Colon (tissue), 2 donors: Measurements from ENCODE around the gene AMBRA1.

Source experiments
- FAIRE-seq: peaks from 2 replicates; lab custom pipeline; 2012; peaks lifted over from hg19 to GRCh38; lab: Jason Lieb, UNC
- donor health status: control.
- donor health status: control.

AMBRA1 gene

DNA sequence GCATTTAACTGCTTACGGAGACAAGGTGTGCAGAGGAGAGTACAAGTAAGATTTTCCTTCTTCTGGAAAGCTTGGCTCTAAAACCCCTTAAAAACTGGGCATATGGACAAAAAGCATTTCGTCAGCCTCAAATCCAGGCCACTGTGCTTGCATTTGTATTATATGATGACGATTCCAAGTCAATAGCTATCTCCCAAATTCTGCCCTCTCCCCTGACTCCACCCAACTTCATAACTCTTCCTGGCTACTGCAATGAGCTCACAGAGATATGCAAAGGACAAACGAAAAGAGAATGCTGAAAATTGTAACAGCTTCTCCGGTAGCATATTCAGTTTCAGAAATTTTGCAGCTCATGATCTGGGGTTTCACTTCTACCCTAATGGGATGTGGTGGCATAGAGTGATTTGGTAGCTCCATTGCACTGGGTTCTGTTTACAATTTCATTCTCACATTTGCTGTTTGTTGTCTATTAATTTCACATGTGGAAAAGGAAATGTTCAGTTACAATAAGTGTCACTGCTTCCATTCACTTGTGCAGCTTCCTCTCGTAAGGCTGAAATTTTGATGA is 156.6 kb downstream of the AMBRA1 start:
- FAIRE-seq = no peak

GRCh38 chr11:46436113-46436512 is 157.7 kb downstream of the AMBRA1 start:
- FAIRE-seq = no peak

- no peak for FAIRE-seq
Observed at GRCh38 chr11:46435679-46436078, 158.1 kb downstream of the AMBRA1 start.

DNA sequence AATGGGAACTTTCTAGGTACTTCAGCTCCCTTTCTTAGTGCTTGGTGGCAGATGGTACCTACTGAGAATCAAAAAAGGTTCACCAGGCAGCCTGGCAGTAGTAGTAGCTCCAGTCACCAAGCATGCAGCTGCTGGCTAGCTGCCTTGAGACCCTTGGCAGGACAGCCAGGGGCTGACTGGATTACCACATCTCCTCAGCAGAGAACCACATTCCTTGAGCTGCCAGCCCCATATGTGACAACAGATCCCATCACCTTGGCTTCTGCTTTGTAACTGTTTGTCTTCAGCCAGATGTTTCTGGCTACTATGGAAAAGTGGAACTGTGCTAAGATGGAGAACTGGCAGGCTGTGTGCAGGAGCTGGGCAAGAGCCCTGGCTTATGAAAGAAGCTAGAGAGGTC is 162.6 kb downstream of the AMBRA1 start:
- no peak for FAIRE-seq

- FAIRE-seq = no peak
Observed at GRCh38 chr11:46429717-46430116, 164.1 kb downstream of the AMBRA1 start.

DNA sequence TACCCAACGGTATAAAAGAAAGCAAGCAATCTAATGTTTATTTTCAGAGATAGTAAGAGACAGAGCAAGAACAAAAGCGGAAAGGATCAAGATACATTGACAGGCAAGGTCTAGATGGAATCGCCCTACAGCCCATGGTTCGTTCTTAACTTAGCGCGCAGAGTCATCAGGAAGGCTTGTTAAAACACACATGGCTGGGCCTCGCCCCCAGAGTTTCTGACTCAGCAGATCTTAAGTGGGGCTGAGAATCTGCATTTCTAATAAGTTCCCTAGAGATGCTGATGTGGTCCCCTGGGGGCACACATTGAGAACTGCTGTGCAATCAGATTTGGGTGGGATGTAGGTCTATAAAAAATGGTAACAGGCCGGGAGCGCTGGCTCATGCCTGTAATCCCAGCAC is 166.5 kb downstream of the AMBRA1 start:
- no peak for FAIRE-seq

GRCh38 chr11:46426233-46426991 is 167.4 kb downstream of the AMBRA1 start:
- no peak for FAIRE-seq

- no peak for FAIRE-seq
Observed at GRCh38 chr11:46422588-46422987, 171.2 kb downstream of the AMBRA1 start.

GRCh38 chr11:46421257-46421880 is 172.5 kb downstream of the AMBRA1 start:
- no peak for FAIRE-seq

DNA sequence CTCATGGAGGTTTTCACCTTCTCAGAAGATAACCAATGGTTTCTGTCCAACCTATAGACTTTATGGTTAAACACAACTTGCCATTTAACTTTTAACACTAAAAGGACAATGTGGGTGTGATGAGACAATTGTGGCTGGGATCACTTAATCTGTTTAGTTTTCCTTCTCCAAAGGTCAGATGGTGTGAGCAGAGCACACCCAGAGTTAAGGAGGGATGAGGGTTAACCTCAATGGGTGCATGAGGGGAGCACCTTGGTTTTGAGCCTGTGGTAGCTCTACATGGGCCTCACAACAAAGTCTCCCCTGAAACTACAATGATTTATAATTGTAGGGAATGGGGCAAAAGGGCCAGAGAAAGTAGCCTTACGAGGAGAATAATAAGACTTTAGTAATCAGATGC is 173.3 kb downstream of the AMBRA1 start:
- FAIRE-seq = no peak

- FAIRE-seq = no peak
Observed at GRCh38 chr11:46418751-46419150, 175.1 kb downstream of the AMBRA1 start.

DNA sequence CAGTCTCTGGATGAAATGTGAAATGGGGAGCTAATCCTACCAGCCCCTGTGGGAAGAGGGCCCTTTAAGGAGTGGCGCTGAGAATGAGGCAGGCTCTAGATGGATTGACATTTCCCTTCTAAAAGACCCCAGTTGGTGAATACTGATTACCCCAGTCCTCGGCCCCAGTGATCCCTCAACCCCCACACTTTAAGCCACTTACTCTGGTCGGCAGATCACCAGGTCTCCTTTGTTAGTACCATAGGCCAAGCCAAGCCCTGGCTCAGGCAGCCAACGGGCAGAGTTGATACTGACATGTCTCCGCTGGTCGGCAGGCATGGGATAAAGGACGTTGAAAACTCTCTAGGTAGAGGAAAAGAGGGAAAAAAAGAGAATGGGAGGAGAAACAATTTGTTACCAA is 176.1 kb downstream of the AMBRA1 start:
- FAIRE-seq = no peak

DNA sequence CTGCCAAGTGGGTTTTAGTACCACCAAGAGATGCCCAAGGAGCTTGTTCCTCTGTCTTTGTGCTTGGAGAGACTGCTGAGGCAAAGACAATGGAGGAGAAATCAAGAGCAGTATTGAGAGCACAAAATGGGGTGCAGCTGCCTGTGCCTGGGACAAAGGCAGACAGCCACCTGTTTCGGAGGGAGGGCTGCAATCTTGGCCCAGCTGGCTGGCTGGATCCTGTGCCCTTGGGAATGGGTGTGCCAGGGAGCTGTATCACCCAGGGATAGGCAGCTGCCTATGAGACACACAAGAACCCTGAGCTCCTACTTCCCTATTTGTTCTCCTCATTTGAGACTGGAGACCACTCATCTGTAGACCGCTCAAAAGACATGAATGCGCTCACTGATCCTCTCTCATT is 178.9 kb downstream of the AMBRA1 start:
- no peak for FAIRE-seq

DNA sequence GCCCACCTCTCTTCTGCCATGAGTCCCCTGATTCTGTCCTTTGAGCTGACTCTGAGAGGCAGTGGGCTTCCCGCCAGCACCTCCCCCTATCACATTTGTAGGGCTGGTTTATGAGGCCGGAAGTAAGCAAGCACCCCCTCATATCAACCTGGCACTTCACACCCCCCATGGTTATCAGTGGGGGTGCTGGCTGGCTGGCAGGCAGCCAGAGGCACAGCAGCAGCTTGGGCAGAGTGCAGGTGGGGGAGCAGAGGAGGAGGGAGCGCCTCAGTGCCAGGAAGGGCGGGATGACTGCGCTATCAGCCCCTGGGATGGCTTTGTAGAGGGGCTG is 179.4 kb downstream of the AMBRA1 start:
- no peak for FAIRE-seq

GRCh38 chr11:46413760-46414465 is 179.9 kb downstream of the AMBRA1 start:
- FAIRE-seq = no peak

DNA sequence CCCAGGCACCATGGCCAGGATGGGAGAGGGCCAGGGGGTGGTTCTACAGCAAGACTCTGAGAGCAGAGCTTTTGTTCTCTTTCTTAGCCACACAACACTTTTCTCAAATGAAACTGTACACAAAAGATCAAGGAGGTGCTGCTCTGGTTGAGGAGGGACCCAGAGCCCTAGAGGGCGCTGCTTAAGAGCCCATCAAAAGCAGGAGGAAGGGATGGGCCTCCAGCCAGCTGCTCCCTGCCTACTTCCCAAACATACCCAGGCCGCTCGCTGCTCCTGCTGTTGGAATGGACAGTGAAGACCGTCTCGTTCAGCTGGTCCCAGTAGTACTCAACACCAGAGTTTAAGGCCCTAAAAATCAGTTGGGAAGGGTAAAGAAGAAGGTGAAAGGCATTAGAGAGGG is 183.8 kb downstream of the AMBRA1 start:
- FAIRE-seq = no peak

GRCh38 chr11:46408407-46408986 is 185.3 kb downstream of the AMBRA1 start:
- no peak for FAIRE-seq

GRCh38 chr11:46407635-46408034 is 186.2 kb downstream of the AMBRA1 start:
- FAIRE-seq = no peak

GRCh38 chr11:46404476-46405017 is 189.3 kb downstream of the AMBRA1 start:
- FAIRE-seq = no peak

GRCh38 chr11:46402957-46403902 is 190.6 kb downstream of the AMBRA1 start:
- FAIRE-seq = no peak

DNA sequence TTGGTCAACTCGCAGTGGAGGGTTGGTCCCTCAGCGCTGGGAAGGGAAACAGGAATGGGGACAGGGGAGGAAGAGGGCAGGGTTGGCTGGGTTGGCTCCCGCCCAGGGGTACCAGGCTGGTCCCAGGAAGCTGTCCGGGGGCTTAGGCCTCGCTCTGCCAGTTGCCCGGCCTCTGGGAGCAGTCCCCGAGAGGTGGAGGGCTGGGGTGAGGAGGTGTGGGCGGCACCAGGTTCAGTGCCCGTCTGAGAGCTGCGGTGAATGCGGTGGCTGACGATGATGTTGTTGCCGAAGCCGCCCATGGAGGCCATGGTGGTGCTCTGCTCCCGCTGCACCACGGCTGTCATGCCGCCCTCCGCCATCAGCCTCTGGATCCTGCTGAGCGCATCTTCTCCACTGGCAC is 196.3 kb downstream of the AMBRA1 start:
- no peak for FAIRE-seq
